Measurements from ENCODE around the gene UMAD1.

UMAD1 gene

GRCh38 chr7:7790041-7790741 lies 149.6 kb downstream of the UMAD1 start:
- no peak; the same call in 2 of the 3 replicates for ATAC-seq
- TF ChIP-seq GLIS3 (CRISPR knock-in tag; IDR thresholded peaks at IDR 0.05) (no peak), ESRRG (CRISPR knock-in tag; IDR thresholded peaks at IDR 0.05) (no peak), ZNF70 (CRISPR knock-in tag; IDR thresholded peaks at IDR 0.05) (no peak), POU6F1 (CRISPR knock-in tag; IDR thresholded peaks at IDR 0.05; ENCODE audit: borderline replicate concordance, low read depth) (no peak), BACH2 (CRISPR knock-in tag; IDR thresholded peaks at IDR 0.05; ENCODE audit: borderline replicate concordance) (no peak), TCF4 (CRISPR knock-in tag; IDR thresholded peaks at IDR 0.05; ENCODE audit: borderline replicate concordance) (no peak), OSR1 (CRISPR knock-in tag; IDR thresholded peaks at IDR 0.05) (no peak), CSRNP3 (CRISPR knock-in tag; IDR thresholded peaks at IDR 0.05) (no peak), ZC3H10 (CRISPR knock-in tag; IDR thresholded peaks at IDR 0.05) (no peak), PATZ1 (CRISPR knock-in tag; IDR thresholded peaks at IDR 0.05; ENCODE audit: borderline replicate concordance) (no peak), CSDC2 (CRISPR knock-in tag; IDR thresholded peaks at IDR 0.05) (no peak), ISL1 (CRISPR knock-in tag; IDR thresholded peaks at IDR 0.05) (no peak), SNAI2 (CRISPR knock-in tag; IDR thresholded peaks at IDR 0.05) (no peak), TOX (CRISPR knock-in tag; IDR thresholded peaks at IDR 0.05; ENCODE audit: borderline replicate concordance) (no peak), CREB5 (CRISPR knock-in tag; IDR thresholded peaks at IDR 0.05; ENCODE audit: low read depth) (no peak), ZFP30 (CRISPR knock-in tag; IDR thresholded peaks at IDR 0.05) (no peak), PPARA (CRISPR knock-in tag; IDR thresholded peaks at IDR 0.05; ENCODE audit: borderline replicate concordance) (no peak), ZFP3 (CRISPR knock-in tag; IDR thresholded peaks at IDR 0.05) (no peak), TSHZ2 (CRISPR knock-in tag; IDR thresholded peaks at IDR 0.05) (no peak), RARB (CRISPR knock-in tag; IDR thresholded peaks at IDR 0.05) (no peak)

GRCh38 chr7:7791523-7791922 lies 151.0 kb downstream of the UMAD1 start:
- TF ChIP-seq ISL1 (CRISPR knock-in tag; IDR thresholded peaks at IDR 0.05), result no peak
- no peak for TF ChIP-seq ZC3H10 (CRISPR knock-in tag; IDR thresholded peaks at IDR 0.05)
- TF ChIP-seq ZNF70 (CRISPR knock-in tag; IDR thresholded peaks at IDR 0.05), result no peak
- no peak for TF ChIP-seq PPARA (CRISPR knock-in tag; IDR thresholded peaks at IDR 0.05; ENCODE audit: borderline replicate concordance)
- no peak for TF ChIP-seq TSHZ2 (CRISPR knock-in tag; IDR thresholded peaks at IDR 0.05)
- no peak for TF ChIP-seq CREB5 (CRISPR knock-in tag; IDR thresholded peaks at IDR 0.05; ENCODE audit: low read depth)
- no peak for TF ChIP-seq GLIS3 (CRISPR knock-in tag; IDR thresholded peaks at IDR 0.05)
- TF ChIP-seq TOX (CRISPR knock-in tag; IDR thresholded peaks at IDR 0.05; ENCODE audit: borderline replicate concordance), result no peak
- no peak for TF ChIP-seq ZFP30 (CRISPR knock-in tag; IDR thresholded peaks at IDR 0.05)
- TF ChIP-seq SNAI2 (CRISPR knock-in tag; IDR thresholded peaks at IDR 0.05), result no peak
- TF ChIP-seq POU6F1 (CRISPR knock-in tag; IDR thresholded peaks at IDR 0.05; ENCODE audit: borderline replicate concordance, low read depth), result no peak
- TF ChIP-seq BACH2 (CRISPR knock-in tag; IDR thresholded peaks at IDR 0.05; ENCODE audit: borderline replicate concordance), result no peak
- no peak for ATAC-seq

All from SK-N-SH treated with all-trans-retinoic acid at 6 μM for 48 hours (cell line).